IPS-18a (cell line): Measurements from ENCODE around the gene IFIT1.

ENCODE experiments used
- H3K27ac ChIP-seq: one replicate; pipeline ENCODE4 v1.5.1; 2013; ENCODE audit warnings: low read length
- H3K27me3 ChIP-seq: one replicate; pipeline ENCODE4 v1.6.1; 2013; ENCODE audit warnings: mild to moderate bottlenecking, low read length; ENCODE audit not compliant: control insufficient read depth, insufficient read depth
- H3K36me3 ChIP-seq: one replicate; pipeline ENCODE4 v1.6.1; 2013; ENCODE audit warnings: low read depth, low read length; ENCODE audit not compliant: control insufficient read depth
- H3K4me1 ChIP-seq: one replicate; pipeline ENCODE4 v1.6.1; 2013; ENCODE audit warnings: low read depth, low read length; ENCODE audit not compliant: control insufficient read depth
- H3K4me3 ChIP-seq: one replicate; pipeline ENCODE4 v1.5.1; 2013; ENCODE audit warnings: low read length
- H3K9ac ChIP-seq: one replicate; pipeline ENCODE4 v1.6.1; 2013; ENCODE audit warnings: mild to moderate bottlenecking, low read length, moderate library complexity
- H3K9me3 ChIP-seq: one replicate; pipeline ENCODE4 v1.6.1; 2013; ENCODE audit warnings: low read depth, low read length; ENCODE audit not compliant: control insufficient read depth

The IFIT1 gene

GRCh38 chr10:89454561-89455347 is 62.3 kb downstream of the IFIT1 start:
- Histone ChIP-seq H3K4me1 (no peaks in the 10 kb centered on the region), H3K36me3 (no peaks in the 10 kb centered on the region), H3K9ac (no peak overlapping the region), H3K27ac (no peak overlapping the region), H3K27me3 (no peaks in the 10 kb centered on the region), H3K9me3 (no peaks in the 10 kb centered on the region), H3K4me3 (no peak overlapping the region)
